Measurements from ENCODE around the gene CYLD. TPM values are rescaled to one million over a fixed set of nuclear protein-coding genes. Genes with fewer than 3 reads are reported as not detected.

CYLD gene
- total RNA-seq, 2 donors from 2014 or later, result 194 to 222 TPM

DNA sequence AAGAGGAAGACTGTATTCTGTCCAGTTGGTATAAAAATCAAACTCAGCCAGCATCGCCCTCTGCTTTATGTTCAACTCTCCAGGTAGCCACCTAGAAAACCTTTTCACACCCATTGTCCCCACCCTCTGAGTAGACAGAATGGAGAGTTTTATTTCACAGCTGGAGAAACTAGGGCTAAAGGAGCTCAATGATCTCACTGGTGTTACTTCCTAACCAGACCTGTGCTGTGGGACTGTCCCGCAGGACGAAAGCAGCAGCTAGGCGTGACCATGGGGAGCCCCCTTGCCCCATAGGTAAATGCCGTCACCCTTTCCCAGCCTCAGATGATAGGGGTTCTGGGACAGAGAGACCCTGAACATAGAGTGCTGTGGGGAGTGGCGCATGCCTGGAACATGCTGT is 67.7 kb downstream of the CYLD start:
- no peaks in the 10 kb centered on the region for H3K27me3 Mint-ChIP-seq (ENCODE audit: low read depth)
- no peaks in the 10 kb centered on the region for H3K9me3 Mint-ChIP-seq
- H3K27ac Mint-ChIP-seq, result no peak overlapping the region
- peaks cover 22% of the 10 kb centered on the region for H3K4me1 Mint-ChIP-seq (ENCODE audit: low read depth)
- ATAC-seq (replicated peaks in 1 of 2), result no peak
- H3K4me3 Mint-ChIP-seq, result no peak overlapping the region
- DNase-seq, result no peak
- no peaks in the 10 kb centered on the region for H3K36me3 Mint-ChIP-seq (ENCODE audit: insufficient read depth in 2 of 2)

GRCh38 chr16:50810241-50810965 is 68.5 kb downstream of the CYLD start:
- Mint-ChIP-seq H3K27ac (no peak overlapping the region), H3K9me3 (no peaks in the 10 kb centered on the region), H3K4me1 (ENCODE audit: low read depth) (peaks cover 22% of the 10 kb centered on the region), H3K36me3 (ENCODE audit: insufficient read depth in 2 of 2) (no peaks in the 10 kb centered on the region), H3K4me3 (no peak overlapping the region), H3K27me3 (ENCODE audit: low read depth) (no peaks in the 10 kb centered on the region)
- ATAC-seq (replicated peaks in 1 of 2), result no peak
- no peak for DNase-seq

DNA sequence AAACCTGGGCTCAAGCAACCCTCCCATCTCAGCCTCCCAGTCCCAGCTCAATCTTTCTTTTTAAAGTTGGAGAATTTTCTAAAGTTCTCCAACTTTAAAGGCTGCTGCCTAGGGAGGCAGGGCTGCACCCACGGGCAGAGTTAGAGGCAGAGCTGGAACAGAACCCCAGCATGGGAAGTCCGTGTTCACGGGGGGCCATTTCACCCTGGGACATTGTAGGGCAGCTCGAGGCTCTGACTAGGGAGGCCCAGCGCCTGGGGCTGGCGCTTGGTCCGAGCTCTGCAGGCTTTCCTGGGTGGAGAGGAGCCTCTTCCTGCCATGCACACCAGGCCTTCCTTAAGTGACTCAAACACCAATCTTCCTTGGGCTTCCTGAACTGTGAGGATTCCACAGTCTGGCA is 70.2 kb downstream of the CYLD start:
- ATAC-seq (replicated peaks in 1 of 2) (no peak), DNase-seq (no peak)
- Mint-ChIP-seq H3K4me1 (ENCODE audit: low read depth) (peaks cover 7% of the 10 kb centered on the region), H3K36me3 (ENCODE audit: insufficient read depth in 2 of 2) (no peaks in the 10 kb centered on the region), H3K9me3 (no peaks in the 10 kb centered on the region), H3K27me3 (ENCODE audit: low read depth) (no peaks in the 10 kb centered on the region), H3K4me3 (no peak overlapping the region), H3K27ac (no peak overlapping the region)

- no peak for DNase-seq
- H3K4me1 Mint-ChIP-seq (ENCODE audit: low read depth), result peaks cover 7% of the 10 kb centered on the region
Observed at GRCh38 chr16:50812876-50813466, 71.1 kb downstream of the CYLD start.

DNA sequence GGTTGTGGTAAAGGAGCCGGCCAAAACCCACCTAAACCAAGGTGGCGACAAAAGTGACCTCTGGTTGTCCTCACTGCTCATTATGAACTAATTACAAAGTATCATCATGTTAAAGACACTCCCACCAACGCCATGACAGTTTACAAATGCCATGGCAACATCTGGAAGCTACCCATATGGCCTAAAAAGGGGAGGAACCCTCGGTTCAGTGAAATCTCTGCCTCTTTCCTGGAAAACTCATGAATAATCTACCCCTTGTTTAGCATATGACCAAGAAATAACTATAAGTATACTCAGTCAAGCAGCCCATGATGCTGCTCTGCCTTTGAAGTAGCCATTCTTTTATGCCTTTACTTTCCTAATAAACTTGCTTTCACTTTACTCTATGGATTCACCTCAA is 72.2 kb downstream of the CYLD start:
- DNase-seq, result no peak
- peak in 1 of 2 donors; percentile 52 for ATAC-seq (replicated peaks in 1 of 2)
- H3K4me1 Mint-ChIP-seq (ENCODE audit: low read depth), result peaks cover 4% of the 10 kb centered on the region
- no peaks in the 10 kb centered on the region for H3K9me3 Mint-ChIP-seq
- H3K4me3 Mint-ChIP-seq, result no peak overlapping the region
- H3K36me3 Mint-ChIP-seq (ENCODE audit: insufficient read depth in 2 of 2), result no peaks in the 10 kb centered on the region
- H3K27me3 Mint-ChIP-seq (ENCODE audit: low read depth), result no peaks in the 10 kb centered on the region
- no peak overlapping the region for H3K27ac Mint-ChIP-seq

More at GRCh38 chr16:50812876-50813466, 71.1 kb downstream of the CYLD start:
- no peaks in the 10 kb centered on the region for H3K27me3 Mint-ChIP-seq (ENCODE audit: low read depth)
- no peaks in the 10 kb centered on the region for H3K36me3 Mint-ChIP-seq (ENCODE audit: insufficient read depth in 2 of 2)
- no peak for ATAC-seq (replicated peaks in 1 of 2)
- H3K4me3 Mint-ChIP-seq, result no peak overlapping the region
- no peaks in the 10 kb centered on the region for H3K9me3 Mint-ChIP-seq
- no peak overlapping the region for H3K27ac Mint-ChIP-seq

- Mint-ChIP-seq H3K4me3 (no peak overlapping the region), H3K27ac (no peak overlapping the region), H3K27me3 (ENCODE audit: low read depth) (no peaks in the 10 kb centered on the region), H3K36me3 (ENCODE audit: insufficient read depth in 2 of 2) (no peaks in the 10 kb centered on the region), H3K9me3 (no peaks in the 10 kb centered on the region), H3K4me1 (ENCODE audit: low read depth) (no peaks in the 10 kb centered on the region)
- peak in 1 of 2 donors; percentile 3 for ATAC-seq (replicated peaks in 1 of 2)
- no peak for DNase-seq
Observed at GRCh38 chr16:50814541-50814940, 72.7 kb downstream of the CYLD start.

GRCh38 chr16:50815382-50815781 is 73.5 kb downstream of the CYLD start:
- H3K4me3 Mint-ChIP-seq, result no peak overlapping the region
- H3K27ac Mint-ChIP-seq, result no peak overlapping the region
- ATAC-seq (replicated peaks in 1 of 2), result no peak
- H3K4me1 Mint-ChIP-seq (ENCODE audit: low read depth), result no peaks in the 10 kb centered on the region
- no peaks in the 10 kb centered on the region for H3K36me3 Mint-ChIP-seq (ENCODE audit: insufficient read depth in 2 of 2)
- no peak for DNase-seq
- H3K9me3 Mint-ChIP-seq, result no peaks in the 10 kb centered on the region
- H3K27me3 Mint-ChIP-seq (ENCODE audit: low read depth), result no peaks in the 10 kb centered on the region

GRCh38 chr16:50816901-50817555 is 75.1 kb downstream of the CYLD start:
- Mint-ChIP-seq H3K36me3 (ENCODE audit: insufficient read depth in 2 of 2) (no peaks in the 10 kb centered on the region), H3K4me1 (ENCODE audit: low read depth) (no peaks in the 10 kb centered on the region), H3K27ac (no peak overlapping the region), H3K9me3 (no peaks in the 10 kb centered on the region), H3K27me3 (ENCODE audit: low read depth) (no peaks in the 10 kb centered on the region), H3K4me3 (no peak overlapping the region)
- ATAC-seq (replicated peaks in 1 of 2) (no peak), DNase-seq (no peak)

DNA sequence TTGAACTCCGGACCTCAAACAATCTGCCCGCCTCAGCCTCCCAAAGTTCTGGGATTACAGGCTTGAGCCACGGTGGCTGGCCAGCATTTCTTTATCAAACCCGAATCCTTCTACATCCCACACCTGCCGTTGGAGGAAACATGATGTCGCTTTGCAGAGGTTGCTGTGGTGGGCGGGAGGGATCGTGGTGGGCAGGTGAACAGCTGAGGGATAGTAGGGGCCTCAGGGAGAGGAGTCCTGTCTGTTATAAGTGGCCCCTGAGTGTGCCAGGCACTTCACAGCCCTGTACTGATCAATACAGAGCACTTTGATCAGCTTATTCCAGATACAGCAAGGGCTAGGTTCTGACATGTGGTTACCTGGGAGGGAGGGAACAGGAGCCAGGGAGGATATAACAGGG is 76.5 kb downstream of the CYLD start:
- no peaks in the 10 kb centered on the region for H3K36me3 Mint-ChIP-seq (ENCODE audit: insufficient read depth in 2 of 2)
- no peak overlapping the region for H3K27ac Mint-ChIP-seq
- DNase-seq (no peak), ATAC-seq (replicated peaks in 1 of 2) (no peak)
- no peak overlapping the region for H3K4me3 Mint-ChIP-seq
- no peaks in the 10 kb centered on the region for H3K9me3 Mint-ChIP-seq
- no peaks in the 10 kb centered on the region for H3K4me1 Mint-ChIP-seq (ENCODE audit: low read depth)
- no peaks in the 10 kb centered on the region for H3K27me3 Mint-ChIP-seq (ENCODE audit: low read depth)

GRCh38 chr16:50819706-50820105 is 77.8 kb downstream of the CYLD start:
- no peak overlapping the region for H3K27ac Mint-ChIP-seq
- DNase-seq, result no peak
- no peak for ATAC-seq (replicated peaks in 1 of 2)
- no peak overlapping the region for H3K4me3 Mint-ChIP-seq
- no peaks in the 10 kb centered on the region for H3K36me3 Mint-ChIP-seq (ENCODE audit: insufficient read depth in 2 of 2)
- no peaks in the 10 kb centered on the region for H3K9me3 Mint-ChIP-seq
- peaks cover 7% of the 10 kb centered on the region for H3K27me3 Mint-ChIP-seq (ENCODE audit: low read depth)
- no peaks in the 10 kb centered on the region for H3K4me1 Mint-ChIP-seq (ENCODE audit: low read depth)

DNA sequence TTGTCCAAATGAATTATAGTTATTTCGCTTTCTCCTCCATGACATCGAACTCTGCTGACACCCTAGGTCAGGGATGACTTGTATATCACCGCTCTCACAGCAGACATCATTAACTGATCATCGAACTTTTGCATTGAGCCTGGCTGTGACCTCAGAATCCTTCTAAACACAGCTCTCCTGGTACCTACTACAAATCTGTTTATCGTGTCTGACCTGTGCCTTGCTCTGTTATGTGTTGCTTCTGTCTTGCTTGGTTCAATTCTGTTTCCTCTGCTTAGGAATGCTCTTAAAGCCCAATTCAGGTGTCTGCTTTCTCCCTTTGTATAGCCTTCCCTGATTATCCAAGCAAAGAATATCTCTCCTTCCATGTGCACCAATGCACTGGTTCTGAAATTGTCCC is 78.3 kb downstream of the CYLD start:
- no peak overlapping the region for H3K27ac Mint-ChIP-seq
- ATAC-seq (replicated peaks in 1 of 2) (no peak), DNase-seq (no peak)
- H3K4me3 Mint-ChIP-seq, result no peak overlapping the region
- H3K9me3 Mint-ChIP-seq, result no peaks in the 10 kb centered on the region
- H3K27me3 Mint-ChIP-seq (ENCODE audit: low read depth), result peaks cover 8% of the 10 kb centered on the region
- H3K36me3 Mint-ChIP-seq (ENCODE audit: insufficient read depth in 2 of 2), result no peaks in the 10 kb centered on the region
- H3K4me1 Mint-ChIP-seq (ENCODE audit: low read depth), result no peaks in the 10 kb centered on the region

DNA sequence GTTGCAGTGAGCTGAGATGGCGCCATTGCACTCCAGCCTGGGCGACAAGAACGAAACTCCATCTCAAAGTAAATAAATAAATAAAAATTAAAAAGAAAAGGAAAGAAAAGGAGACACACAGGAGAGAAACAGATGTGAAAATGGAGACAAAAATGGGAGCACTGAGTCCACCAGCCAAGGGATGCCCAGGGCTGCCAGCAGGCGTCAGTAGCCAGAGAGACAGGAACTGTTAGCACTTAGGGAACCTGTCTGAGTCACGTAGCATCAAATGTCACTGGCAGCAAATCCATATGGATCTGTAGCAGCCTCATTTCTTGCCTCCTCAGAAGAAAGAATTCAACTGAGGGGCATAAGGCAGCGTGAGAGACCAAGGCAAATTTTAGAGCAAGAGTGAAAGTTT is 79.7 kb downstream of the CYLD start:
- Mint-ChIP-seq H3K4me3 (no peak overlapping the region), H3K4me1 (ENCODE audit: low read depth) (no peaks in the 10 kb centered on the region), H3K27ac (no peak overlapping the region), H3K27me3 (ENCODE audit: low read depth) (peaks cover 8% of the 10 kb centered on the region), H3K9me3 (no peaks in the 10 kb centered on the region), H3K36me3 (ENCODE audit: insufficient read depth in 2 of 2) (no peaks in the 10 kb centered on the region)
- ATAC-seq (replicated peaks in 1 of 2) (no peak), DNase-seq (no peak)

DNA sequence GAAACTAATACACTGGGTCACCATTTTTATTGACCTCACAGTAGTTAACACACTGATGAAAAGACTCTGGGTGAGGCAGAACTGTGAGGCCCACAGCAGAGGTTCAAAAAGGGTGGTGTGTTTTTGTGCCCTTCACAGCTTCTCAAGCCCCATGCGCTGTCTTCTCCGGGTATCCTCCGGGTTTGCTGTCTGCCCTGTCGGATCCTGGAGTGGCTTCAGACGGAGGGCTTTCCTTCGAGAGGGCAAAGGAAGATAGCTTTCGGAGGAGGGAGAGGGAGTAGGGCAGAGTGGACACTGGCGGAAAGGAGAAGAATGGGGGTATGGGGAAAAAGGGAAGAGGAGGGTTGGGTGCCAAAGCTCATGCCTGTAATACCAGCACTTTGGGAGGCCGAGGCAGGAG is 80.8 kb downstream of the CYLD start:
- no peak overlapping the region for H3K4me3 Mint-ChIP-seq
- H3K4me1 Mint-ChIP-seq (ENCODE audit: low read depth), result no peaks in the 10 kb centered on the region
- DNase-seq, result no peak
- H3K27ac Mint-ChIP-seq, result no peak overlapping the region
- no peak for ATAC-seq (replicated peaks in 1 of 2)
- H3K36me3 Mint-ChIP-seq (ENCODE audit: insufficient read depth in 2 of 2), result no peaks in the 10 kb centered on the region
- H3K27me3 Mint-ChIP-seq (ENCODE audit: low read depth), result peaks cover 8% of the 10 kb centered on the region
- H3K9me3 Mint-ChIP-seq, result no peaks in the 10 kb centered on the region
